Measurements from ENCODE around the gene KCNG2. TPM values are rescaled to one million over a fixed set of nuclear protein-coding genes. Genes with fewer than 3 reads are reported as not detected.
A peak's percentile ranks its signal among the peaks of the same experiment; 100 is the strongest.

Gene KCNG2
- total RNA-seq, 1 donor from 2014 or later = not detected

DNA sequence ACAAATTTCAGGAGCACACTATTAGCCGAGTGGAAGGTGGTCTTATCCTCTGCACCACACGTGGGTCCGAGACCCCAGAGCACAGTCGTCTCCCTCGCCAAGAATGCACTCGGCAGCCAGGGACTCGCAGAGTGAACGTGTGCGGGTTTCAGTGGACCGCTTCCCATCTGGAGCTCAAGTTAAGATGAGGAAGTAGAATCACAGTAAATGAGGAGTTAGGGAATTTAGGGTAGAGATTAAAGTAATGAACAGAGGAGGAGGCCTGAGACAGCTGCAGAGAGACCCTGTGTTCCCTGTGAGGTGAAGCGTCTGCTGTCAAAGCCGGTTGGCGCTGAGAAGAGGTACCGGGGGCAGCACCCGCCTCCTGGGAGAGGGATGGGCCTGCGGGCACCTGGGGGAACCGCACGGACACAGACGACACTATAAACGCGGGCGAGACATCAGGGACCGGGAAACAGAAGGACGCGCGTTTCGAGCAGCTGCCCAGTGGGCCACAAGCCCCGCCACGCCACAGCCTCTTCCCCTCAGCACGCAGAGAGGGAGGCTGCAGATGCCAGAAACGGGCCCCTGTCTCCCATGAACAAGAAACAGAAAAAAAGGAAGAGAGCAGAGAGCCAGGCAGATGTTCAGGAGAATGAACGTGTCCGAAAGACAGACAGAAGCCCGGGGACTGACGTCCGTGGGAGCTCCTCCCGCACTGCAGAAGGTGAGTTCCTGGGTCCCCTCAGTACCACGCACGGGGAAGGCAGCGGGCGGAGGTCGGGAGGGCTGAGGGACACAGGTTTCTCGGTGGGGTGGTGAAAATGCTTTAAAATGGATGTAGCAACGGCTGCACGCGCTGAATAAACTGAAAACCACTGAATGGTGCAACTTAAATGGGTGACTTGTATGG, 5.4 kb upstream of the KCNG2 start:
- DNase-seq (no peak), ATAC-seq (ENCODE audit: poor library complexity) (peak; percentile 32)
- intact Hi-C loops (cut with DNase I) = no loop called here

DNA sequence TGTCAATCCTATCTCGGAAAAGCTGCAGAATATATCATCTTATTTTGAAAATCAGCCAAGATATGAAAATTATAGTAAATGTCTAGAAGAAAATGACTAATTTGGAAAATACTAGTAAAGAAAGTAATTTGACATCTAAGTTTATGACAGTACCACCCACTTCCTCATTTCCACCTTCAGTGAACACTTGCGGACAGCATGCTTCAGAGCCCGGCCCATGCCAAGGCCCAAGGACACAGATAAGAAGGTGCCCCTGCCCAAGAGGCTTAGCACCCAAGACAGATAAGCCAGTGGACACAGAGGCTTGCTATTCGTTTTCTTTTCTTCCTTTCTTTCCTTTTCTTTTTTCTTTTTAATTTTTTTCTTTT, 4.8 kb upstream of the KCNG2 start:
- no peak for ATAC-seq (ENCODE audit: poor library complexity)
- intact Hi-C loops (cut with DNase I) = no loop called here
- no peak for DNase-seq

DNA sequence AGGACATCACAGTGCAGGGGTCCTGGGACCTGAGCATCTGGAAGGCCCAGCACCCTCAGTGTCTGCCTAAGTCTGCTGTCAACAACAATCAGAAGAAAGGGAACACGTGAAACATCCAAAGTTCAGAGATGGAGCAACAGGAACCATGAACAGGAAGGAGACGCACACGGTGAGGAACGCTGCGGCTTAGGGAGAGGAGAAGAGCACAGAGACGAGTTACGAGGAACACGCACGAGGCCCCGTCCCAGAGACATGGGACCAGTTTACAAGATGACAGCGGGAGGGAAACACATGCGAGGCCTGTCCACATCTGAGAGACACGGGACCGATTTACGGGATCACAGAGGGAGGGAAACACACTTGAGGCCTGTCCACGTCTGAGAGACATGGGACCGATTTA, 2.9 kb upstream of the KCNG2 start:
- intact Hi-C loops (cut with DNase I) = no loop called here
- ATAC-seq (ENCODE audit: poor library complexity) = no peak
- no peak for DNase-seq

DNA sequence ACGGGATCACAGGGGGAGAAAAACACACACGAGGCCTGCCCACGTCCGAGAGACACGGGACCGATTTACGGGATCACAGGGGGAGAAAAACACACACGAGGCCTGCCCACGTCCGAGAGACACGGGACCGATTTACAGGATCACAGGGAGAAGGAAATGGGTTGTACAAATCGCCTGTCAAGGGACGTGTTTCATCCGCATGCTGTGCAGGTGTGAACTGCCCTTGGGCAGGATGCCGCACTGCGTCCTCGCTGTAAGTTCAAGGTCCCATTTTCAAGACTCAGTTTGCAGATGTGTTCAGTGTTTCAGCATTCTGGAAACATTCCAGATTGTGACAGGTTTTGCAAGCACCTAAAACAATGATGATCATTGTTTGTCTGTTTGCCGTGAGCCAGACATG, 2.3 kb upstream of the KCNG2 start:
- intact Hi-C loops (cut with DNase I) = no loop called here
- no peak for ATAC-seq (ENCODE audit: poor library complexity)
- DNase-seq = no peak

DNA sequence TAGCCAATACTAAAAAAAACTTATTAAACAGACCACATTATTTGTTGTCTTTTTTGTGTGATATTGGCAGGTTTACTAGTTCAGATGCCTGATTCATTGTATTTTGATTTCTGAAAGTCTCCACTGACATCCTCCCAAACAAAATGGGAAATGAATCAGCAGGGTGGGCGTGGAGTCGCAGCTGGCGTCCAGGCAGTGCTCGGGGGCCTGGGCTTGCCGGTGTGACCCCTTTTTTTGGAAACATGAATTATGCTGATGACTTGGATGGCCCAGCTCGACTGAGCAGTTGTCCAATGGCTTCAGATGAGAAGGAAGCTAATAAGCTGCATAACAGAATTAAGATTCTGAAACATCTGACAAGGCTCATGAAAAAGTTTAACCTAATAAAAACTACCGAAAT, 1.7 kb upstream of the KCNG2 start:
- intact Hi-C loops (cut with DNase I) = no loop called here
- DNase-seq (no peak), ATAC-seq (ENCODE audit: poor library complexity) (no peak)

DNA sequence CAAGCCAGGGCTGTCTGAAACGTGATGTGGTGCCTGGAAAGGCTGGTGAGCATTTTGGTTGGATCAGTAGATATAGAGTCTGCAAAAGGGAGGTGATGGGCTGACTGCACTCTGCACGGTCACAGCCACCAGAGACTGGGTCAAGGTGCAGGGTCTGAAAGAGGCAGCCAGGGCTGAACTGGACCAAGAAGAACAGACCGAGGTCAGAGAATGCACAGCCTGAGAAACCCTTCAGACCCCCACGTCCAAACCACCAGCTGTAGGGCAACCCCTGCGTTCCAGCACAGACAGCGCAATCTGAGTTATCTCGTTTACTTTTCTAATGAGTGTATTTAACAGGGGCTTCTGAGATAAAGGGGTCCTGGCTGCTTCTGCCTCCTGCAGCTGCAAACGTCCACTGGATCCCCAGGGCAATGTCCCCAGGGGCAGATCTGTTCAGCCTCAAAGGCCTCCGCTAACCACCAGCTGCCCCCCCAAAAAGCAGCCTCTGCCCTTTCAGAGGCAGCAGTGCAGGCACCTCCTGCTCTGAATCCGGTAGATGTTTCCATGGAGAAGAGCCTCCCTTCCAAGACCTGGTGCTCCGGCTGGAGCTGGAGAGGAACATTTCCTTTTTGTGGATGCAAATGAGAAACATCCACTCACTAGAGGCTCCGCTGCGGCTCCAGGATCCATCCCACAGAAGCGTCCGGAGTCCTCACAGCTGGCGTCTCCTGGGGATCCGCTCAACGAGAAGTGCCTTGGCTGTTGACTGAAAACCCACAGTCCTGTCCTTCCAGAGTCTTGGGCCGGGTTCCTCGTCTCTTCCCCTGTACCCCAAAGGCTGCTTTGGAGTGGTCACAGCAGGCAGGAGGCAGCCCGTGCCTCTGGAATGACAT, 970 bp upstream of the KCNG2 start:
- no peak for ATAC-seq (ENCODE audit: poor library complexity)
- intact Hi-C loops (cut with DNase I) = no loop called here

DNA sequence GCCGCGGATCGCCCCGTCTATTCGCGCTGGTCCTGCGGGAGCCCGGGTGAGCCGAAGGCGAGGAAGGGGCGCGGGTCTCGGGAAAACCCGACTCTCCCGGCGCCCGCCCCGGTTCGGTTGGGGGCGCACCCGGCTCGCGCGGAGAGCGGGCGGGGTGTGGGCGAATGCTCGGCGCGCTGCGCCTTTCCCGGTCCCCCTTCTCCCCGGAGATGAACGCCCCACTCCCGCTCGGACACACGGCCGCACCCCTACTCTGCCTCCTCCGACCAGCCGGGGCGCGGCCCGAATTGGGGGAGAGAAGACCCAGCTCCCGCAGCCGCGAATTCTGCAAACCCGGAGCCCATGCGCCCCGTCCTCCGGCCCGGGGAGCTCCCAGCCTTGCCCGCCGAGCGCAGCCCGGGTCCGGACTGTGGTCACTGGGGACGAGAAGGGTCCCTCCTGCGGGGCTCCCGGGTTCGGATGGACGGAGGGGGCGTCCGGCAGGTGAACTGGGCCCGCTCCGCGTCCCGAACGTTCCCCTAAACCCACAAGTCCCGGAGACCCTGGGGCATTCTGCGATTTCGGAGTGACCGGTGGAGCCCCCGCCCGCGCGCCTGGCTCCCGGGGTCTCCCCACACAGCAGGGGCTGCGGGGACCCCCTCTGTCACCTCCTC, 734 bp downstream of the KCNG2 start:
- intact Hi-C loops (cut with DNase I) = no loop called here
- DNase-seq (no peak), ATAC-seq (ENCODE audit: poor library complexity) (no peak)

More for the DNA sequence above, 970 bp upstream of the KCNG2 start:
- no peak for DNase-seq

DNA sequence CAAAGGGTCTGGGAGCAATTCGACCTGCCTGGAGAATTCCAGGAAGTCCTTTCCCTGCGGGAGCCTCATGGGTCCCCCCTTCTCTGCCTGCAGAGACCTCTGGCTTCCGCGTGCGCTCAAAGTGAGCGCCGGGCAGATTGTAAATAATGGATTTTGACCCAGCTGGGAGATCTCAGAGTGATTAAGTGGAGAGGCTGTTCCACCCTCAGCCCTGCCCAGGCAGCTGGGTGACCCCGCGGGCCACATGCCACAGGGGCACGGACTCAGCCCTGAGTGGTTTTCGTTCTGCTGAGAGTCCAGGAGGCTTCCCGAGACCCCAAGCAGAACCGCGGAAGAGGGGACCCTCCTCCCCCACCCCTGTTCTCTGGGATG, 1.2 kb downstream of the KCNG2 start:
- DNase-seq (no peak), ATAC-seq (ENCODE audit: poor library complexity) (no peak)
- intact Hi-C loops (cut with DNase I) = no loop called here

DNA sequence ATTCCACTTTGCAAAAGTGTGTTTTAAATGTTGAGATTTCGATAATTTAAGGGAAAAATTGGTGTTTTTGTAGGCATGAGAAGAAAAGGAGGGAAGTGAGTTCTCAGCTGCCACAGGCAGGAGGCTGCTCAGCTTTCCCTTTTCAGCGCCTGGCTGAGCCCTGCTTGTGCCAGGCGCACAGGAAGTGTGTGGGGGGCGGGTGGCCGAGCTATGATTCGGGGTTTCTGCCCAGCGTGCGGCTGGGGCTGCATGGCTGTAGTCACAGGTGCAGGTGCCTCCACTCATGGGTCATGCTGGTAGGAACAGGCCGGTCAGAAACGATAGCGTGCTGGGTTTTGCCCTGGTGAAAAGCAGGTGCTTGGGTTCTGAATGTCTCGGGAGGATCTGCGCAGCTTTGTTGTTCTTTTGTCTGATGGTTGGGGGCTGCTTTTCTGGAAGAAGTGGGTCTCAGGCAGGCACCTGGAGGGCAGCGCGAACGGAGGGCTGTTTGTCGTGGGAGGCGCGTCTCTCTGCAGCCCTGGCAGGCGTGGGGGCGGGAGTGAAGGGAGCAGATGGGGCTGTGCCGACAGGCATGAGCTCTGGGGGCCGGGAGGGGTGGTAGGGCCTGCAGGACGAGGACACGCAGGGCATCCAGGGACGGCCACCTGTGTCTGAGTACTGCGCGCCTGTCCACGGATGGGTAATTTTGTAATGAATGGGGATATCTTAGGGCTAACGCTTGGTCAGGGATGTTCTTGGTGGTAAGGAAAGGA, 2.1 kb downstream of the KCNG2 start:
- intact Hi-C loops (cut with DNase I) = no loop called here
- no peak for DNase-seq
- ATAC-seq (ENCODE audit: poor library complexity) = no peak

DNA sequence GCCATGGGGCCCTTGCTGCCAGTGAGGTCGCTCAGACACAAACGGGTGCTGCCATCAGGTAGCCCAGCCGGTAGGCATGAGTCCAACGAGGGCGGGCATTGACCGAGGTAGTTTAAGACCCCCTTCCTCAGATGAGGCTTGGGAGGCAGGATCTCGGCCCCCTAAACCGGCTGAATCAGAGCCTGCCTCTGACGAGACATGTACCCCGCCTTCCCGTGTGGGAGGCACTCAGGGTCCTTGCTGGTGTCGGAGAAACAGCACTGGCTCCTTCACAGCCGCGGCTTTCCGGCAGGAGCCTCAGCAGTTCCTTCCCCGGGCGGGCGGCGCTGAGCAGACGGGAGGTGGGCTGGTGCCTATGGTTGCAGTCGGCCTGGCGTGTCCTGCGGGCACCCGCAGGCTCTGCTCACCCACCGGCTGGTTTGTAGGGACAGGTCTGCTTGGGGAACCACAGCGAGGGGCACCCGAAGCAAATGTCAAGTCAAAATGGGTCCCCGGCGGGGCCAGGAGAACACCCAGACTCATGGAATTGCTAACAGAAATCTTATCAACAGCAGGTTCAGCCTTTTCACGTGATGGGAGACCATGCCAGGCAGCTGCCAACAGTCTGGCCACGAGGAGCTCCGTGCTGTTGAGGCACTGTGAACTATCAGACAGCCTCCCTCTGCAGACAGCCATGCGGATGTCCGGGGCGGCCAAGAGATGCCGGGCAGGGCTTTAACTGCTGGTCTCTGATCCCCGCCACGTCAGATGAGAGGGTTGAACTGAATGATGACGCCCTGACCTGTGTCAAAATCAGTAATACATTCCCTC, 2.8 kb downstream of the KCNG2 start:
- intact Hi-C loops (cut with DNase I) = no loop called here
- no peak for DNase-seq
- no peak for ATAC-seq (ENCODE audit: poor library complexity)

DNA sequence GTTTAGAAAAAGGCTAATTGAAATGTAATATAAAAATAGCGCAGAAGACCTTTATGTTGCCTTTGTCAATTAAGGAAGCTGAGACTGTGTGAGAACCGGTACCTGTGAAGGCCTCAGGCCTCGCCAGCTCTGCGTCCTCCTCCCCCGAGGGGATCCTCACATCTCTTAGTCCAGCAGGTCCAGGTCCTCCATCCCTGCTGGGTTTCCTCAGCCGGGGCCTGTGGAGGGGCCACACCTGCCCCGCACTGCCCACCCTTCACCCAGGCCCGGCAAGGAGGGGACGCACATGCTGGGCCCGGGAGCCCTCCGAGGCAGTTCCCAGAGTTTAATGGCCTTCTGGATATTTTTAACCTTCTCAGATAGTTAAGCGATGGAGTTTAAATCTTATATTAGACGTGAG, 3.5 kb downstream of the KCNG2 start:
- DNase-seq (no peak), ATAC-seq (ENCODE audit: poor library complexity) (no peak)
- intact Hi-C loops (cut with DNase I) = no loop called here

DNA sequence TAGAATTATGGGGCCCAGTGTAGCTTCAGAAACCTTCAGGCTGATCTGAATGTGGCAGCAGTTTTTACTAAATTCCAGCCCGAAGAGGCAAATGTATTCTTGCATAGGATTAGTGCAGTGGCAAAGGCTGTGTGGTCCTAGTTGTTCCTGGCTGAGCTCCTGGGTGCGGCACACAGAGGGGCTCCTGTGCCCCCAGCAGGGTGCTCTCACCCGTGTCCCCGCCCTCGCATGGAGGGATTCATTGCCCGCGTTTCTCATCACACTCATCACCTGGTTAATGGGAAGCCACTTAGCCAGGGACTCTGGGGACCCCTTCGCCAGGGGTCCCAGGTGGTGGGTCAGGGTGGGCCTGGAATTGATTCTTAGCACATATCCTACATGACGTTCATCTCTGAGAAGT, 3.9 kb downstream of the KCNG2 start:
- intact Hi-C loops (cut with DNase I) = no loop called here
- DNase-seq (no peak), ATAC-seq (ENCODE audit: poor library complexity) (no peak)

DNA sequence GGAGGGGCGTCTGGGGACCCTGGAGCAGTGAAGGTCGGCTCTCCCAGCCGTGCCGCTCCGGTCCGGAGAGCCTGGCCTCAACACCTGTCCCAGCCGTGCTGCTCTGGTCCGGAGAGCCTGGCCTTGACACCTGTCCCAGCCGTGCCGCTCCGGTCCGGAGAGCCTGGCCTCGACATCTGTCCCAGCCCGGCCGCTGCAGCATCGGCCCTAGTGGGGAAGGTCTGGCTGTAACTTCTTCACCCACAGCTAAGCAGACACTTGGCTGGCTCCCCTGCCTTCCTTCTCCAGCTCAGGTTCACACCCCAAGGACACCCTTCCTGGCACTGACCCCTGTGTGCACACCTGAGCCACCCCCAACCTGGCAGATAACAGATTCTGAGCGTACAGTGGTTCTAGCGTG, 4.6 kb downstream of the KCNG2 start:
- ATAC-seq (ENCODE audit: poor library complexity) (no peak), DNase-seq (no peak)
- intact Hi-C loops (cut with DNase I) = no loop called here

DNA sequence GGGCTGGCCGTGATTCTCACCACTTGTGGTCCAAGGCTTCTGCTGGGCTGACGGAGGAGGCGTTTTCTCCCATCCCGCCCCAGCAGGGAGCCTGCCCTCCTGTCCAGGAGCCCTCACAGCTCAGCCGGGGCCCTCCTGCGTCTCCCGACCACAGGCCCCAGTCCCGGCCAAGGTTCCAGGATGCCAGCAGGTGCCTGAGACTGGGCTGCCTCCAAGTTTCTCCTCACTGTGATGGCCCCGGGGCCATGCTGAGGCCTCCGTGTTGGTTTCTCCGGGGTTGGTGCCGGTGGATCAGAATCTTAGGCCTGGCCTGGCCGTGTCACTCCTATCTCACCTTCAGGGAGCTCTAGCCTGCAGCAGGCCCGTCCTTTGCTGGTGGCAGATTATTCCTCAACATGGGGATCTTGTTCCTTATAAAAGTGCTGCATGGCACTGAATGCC, 5.9 kb downstream of the KCNG2 start:
- DNase-seq = no peak
- intact Hi-C loops (cut with DNase I) = no loop called here
- ATAC-seq (ENCODE audit: poor library complexity) = no peak

DNA sequence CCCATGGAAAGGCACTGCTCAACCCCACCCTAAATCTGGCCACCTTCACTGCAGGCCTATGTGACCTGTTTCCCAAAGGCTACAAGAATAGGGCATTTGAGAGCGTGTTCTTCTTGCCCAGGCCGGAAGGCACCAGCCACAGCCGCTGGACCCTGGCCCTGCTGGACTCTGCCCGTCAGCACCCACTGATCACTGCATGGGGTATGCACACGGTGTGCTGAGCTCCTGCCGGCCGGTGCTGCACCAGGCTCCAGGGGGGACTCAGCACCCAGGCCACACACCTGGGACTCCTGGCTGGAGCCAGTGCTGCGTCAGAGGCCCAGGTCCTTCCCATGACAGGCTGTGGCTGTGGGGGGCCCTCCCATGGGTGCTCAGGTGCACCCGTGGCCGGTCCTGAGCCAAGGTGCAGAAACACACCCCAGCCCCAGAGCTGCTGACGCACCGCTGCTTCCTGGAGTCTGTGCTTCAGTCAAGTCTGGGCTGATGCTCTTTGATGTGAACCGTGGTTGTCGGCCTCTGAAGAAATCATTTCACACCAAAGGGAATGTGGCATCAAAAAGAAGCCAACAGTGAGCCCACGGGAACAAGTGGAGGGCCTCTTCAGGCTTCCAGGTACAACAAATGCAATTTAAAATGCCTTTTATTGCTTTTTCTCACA, 6.5 kb downstream of the KCNG2 start:
- intact Hi-C loops (cut with DNase I) = no loop called here
- DNase-seq = no peak
- no peak for ATAC-seq (ENCODE audit: poor library complexity)

DNA sequence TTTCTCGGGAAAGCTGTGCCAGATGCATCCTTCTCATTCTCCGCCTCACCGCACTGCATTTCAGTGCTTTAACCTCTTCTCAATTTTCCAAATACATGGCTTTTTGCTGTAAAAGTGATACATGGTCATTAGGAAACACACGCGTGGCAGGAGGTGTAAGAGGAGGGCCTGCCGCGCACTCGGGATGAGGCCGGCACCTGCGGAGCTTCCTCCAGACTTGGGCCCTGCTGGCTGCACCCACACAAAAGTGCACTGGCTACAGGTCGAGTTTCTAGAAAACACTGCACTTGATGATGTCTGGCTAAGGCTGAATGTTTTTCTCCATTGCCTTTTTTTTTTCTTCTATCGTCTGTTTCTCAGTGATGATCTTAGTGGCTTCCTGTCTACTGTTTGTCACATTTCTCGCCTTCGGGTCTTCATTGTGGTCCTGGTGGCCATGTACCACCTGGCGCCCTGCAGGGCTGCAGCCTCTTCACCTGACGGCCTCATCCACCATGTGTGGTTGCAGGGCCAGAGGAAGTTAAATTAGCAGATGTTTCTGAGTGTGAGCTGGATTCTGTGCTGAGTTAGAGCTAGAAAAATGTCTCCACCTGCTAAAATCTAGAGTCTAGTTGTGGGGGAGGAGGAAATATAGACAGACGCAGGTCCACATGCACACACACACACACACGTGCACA, 7.6 kb downstream of the KCNG2 start:
- intact Hi-C loops (cut with DNase I) = no loop called here
- no peak for ATAC-seq (ENCODE audit: poor library complexity)
- DNase-seq = no peak

DNA sequence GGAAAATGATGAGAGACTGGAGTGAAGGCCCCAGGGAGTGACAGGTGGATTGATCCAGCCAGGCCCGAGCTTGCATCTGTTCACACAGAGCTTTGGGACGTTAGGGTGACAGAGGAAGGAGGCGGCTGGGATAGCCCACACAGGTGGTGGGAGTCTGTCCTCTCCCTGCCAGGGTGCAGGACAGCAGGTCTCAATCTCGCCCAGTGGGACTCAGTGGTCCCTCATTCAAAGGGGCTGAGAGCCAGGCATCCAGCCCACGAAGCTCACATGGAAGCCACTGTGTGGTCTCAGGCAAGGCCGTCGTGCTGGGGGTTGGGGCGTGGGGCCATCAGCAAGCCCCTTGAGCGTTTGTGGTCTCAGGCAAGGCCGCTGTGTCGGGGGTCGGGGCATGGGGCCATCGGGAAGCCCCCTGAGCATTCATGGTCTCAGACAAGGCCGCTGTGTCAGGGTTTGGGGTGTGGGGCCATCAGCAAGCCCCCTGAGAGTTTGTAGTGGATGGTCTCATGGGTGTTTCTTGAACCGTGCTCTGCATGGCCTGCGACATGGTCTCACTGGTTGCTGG, 8.3 kb downstream of the KCNG2 start:
- intact Hi-C loops (cut with DNase I) = no loop called here
- no peak for DNase-seq
- ATAC-seq (ENCODE audit: poor library complexity) = no peak
